Measurements from ENCODE around the gene NFATC4. TPM values are rescaled to one million over a fixed set of nuclear protein-coding genes. Genes with fewer than 3 reads are reported as not detected.
"Not testable (repeated sequence)": the region's sequence is repeated elsewhere in the genome, so short reads cannot be mapped to it uniquely, and the experiment has no call there.

The NFATC4 gene
- total RNA-seq, 1 experiment from 2014 or later = 39.3 TPM

DNA sequence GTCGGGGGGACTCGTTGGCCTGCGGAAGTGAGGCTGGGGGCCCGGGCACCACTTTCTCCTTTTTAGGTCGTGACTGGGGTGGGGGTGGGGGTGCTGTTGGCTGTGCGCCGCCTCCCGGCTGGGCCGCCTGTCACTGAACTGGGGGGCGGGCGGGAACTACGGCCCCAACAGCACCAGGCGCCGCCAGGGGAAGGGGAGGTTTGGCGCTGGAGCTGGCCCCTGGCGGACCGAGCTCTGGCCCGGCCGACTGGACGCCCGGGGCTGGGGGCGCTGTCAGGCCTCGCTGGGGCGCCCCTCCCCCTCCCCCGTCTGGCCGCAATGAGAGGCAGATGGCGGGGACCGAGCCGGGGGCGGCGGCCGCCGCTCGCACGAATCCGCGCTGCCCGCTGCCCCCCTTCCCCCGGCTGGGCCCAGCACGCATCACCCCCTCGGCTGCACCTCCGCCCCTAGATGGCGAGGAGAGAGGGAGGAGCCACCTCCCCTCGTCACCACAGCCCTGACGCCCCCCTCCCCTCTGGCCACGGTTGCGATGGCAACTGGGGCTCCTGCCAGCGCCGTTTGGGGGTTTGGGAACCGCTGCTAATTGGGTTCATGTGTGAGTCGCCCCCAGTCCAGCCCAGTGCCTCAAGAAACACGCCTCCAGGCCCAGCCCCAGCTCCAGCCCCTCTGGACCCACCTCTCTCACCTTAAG, 723 bp downstream of the NFATC4 start:
- peak overlapping the region; percentile 67; the same call in 1 of the 2 replicates for H3K27ac ChIP-seq
- H3K4me1 ChIP-seq = peaks cover 3% of the 10 kb centered on the region
- no peaks in the 10 kb centered on the region for H3K9me3 ChIP-seq (replicated peaks)
- DNase-seq = peak; percentile 66 to 70
- H3K4me3 ChIP-seq = peak overlapping the region; percentile 93
- H3K36me3 ChIP-seq = peaks cover 9% of the 10 kb centered on the region
- no peaks in the 10 kb centered on the region for H3K27me3 ChIP-seq

DNA sequence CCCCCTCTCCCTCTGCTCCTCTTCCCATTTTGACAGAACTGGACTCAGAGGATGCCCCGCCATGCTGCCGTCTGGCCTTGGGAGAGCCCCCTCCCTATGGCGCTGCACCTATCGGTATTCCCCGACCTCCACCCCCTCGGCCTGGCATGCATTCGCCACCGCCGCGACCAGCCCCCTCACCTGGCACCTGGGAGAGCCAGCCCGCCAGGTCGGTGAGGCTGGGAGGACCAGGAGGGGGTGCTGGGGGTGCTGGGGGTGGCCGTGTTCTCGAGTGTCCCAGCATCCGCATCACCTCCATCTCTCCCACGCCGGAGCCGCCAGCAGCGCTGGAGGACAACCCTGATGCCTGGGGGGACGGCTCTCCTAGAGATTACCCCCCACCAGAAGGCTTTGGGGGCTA, 1.5 kb downstream of the NFATC4 start:
- no peak for DNase-seq
- peaks cover 3% of the 10 kb centered on the region for H3K4me1 ChIP-seq
- no peak overlapping the region for H3K27ac ChIP-seq
- H3K4me3 ChIP-seq = no peak overlapping the region
- peaks cover 9% of the 10 kb centered on the region for H3K36me3 ChIP-seq
- H3K27me3 ChIP-seq = no peaks in the 10 kb centered on the region
- no peaks in the 10 kb centered on the region for H3K9me3 ChIP-seq (replicated peaks)

DNA sequence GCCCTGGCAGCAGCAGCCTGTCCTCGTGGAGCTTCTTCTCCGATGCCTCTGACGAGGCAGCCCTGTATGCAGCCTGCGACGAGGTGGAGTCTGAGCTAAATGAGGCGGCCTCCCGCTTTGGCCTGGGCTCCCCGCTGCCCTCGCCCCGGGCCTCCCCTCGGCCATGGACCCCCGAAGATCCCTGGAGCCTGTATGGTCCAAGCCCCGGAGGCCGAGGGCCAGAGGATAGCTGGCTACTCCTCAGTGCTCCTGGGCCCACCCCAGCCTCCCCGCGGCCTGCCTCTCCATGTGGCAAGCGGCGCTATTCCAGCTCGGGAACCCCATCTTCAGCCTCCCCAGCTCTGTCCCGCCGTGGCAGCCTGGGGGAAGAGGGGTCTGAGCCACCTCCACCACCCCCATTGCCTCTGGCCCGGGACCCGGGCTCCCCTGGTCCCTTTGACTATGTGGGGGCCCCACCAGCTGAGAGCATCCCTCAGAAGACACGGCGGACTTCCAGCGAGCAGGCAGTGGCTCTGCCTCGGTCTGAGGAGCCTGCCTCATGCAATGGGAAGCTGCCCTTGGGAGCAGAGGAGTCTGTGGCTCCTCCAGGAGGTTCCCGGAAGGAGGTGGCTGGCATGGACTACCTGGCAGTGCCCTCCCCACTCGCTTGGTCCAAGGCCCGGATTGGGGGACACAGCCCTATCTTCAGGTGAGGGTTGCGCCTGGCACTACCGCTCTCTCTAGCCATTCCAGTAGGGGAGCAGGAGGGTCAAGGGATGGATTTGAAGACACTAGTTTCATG, 2.1 kb downstream of the NFATC4 start:
- H3K27ac ChIP-seq = no peak overlapping the region
- peaks cover 9% of the 10 kb centered on the region for H3K36me3 ChIP-seq
- no peak overlapping the region for H3K4me3 ChIP-seq
- H3K4me1 ChIP-seq = peaks cover 3% of the 10 kb centered on the region
- DNase-seq = no peak
- H3K9me3 ChIP-seq (replicated peaks) = no peaks in the 10 kb centered on the region
- no peaks in the 10 kb centered on the region for H3K27me3 ChIP-seq

DNA sequence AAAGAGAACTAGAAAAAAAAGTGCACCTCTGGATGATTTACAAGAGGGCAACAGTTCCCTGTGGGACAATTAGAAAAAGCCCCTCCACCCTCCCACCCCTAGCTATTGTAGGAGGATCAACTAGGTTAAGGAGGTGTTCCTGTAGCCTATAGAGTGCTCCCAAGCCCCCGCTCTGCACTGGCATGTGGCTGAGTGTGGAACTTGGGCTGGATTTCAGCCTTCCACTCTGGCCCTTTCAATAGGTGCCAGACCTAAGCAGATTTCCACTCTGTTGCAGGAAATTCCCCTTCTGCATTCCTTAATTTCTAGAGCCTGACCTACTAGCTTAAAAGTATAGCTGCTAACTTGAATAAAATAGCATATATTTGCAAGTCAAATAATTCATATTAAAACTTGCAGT, 2.8 kb downstream of the NFATC4 start:
- peaks cover 9% of the 10 kb centered on the region for H3K36me3 ChIP-seq
- H3K4me1 ChIP-seq = peaks cover 3% of the 10 kb centered on the region
- H3K4me3 ChIP-seq = no peak overlapping the region
- no peaks in the 10 kb centered on the region for H3K27me3 ChIP-seq
- no peaks in the 10 kb centered on the region for H3K9me3 ChIP-seq (replicated peaks)
- no peak for DNase-seq
- H3K27ac ChIP-seq = no peak overlapping the region

DNA sequence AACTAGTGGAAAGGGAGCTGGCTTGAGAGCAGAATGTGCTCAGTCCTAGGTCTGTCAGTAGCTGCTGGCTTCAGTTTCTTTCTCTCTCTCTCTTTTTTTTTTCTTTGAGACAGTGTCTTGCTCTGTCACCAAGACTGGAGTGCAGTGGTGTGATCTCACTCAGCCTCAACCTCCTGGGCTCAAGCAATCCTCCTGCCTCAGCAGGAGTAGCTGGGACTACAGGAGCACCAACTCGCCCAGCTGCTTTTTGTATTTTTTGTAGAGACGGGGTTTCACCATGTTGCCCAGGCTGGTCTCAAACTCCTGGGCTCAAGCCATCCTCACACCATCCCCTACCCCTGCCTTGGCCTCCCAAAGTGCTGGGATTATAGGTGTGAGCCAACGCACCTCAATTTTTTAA, 3.6 kb downstream of the NFATC4 start:
- not testable (repeated sequence) for H3K36me3 ChIP-seq; H3K4me1 ChIP-seq; H3K4me3 ChIP-seq; H3K9me3 ChIP-seq (replicated peaks); H3K27ac ChIP-seq; H3K27me3 ChIP-seq; DNase-seq

DNA sequence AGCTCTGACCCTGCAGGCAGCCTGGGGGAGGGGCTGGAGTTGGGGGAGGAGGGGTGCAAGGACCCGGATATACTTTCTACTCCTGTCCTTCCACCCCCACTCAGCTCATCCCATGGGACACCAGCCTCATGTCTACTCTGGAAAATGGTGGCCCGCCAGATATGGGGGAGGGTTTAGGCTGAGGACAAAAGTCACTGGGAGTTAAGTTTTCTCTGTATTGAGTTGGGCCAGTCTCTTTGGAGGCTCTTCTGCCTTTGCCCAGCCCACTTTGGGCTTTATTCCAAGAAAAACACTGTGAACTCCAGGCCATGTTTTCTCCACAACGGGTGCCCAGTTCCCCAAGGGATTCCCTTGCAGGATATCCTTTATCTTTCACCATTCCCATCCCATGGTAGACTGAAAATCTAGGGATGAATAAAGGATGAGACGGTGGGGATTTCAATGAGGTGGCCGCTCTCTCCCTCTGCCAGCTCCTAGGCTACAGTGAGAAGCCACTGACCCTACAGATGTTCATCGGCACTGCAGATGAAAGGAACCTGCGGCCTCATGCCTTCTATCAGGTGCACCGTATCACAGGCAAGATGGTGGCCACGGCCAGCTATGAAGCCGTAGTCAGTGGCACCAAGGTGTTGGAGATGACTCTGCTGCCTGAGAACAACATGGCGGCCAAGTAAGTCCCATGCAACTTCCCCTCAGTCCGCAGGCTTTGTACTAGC, 4.9 kb downstream of the NFATC4 start:
- no peak overlapping the region for H3K27ac ChIP-seq
- peaks cover 3% of the 10 kb centered on the region for H3K4me1 ChIP-seq
- peak; percentile 29 to 54 for DNase-seq
- no peak overlapping the region for H3K4me3 ChIP-seq
- peaks cover 14% of the 10 kb centered on the region for H3K36me3 ChIP-seq
- H3K27me3 ChIP-seq = no peaks in the 10 kb centered on the region
- no peaks in the 10 kb centered on the region for H3K9me3 ChIP-seq (replicated peaks)

DNA sequence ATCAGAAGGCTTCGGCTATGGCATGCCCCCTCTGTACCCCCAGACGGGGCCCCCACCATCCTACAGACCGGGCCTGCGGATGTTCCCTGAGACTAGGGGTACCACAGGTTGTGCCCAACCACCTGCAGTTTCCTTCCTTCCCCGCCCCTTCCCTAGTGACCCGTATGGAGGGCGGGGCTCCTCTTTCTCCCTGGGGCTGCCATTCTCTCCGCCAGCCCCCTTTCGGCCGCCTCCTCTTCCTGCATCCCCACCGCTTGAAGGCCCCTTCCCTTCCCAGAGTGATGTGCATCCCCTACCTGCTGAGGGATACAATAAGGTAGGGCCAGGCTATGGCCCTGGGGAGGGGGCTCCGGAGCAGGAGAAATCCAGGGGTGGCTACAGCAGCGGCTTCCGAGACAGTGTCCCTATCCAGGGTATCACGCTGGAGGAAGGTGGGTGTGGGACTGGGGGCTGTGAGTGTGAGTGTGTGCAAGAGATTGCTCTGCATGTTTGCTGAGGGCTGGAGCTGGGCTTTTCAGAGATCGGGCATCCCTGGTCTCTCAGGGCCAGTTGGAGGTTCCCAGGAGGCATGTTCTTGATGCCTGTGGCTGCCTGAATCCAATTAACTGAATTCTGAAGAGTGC, 8.6 kb downstream of the NFATC4 start:
- H3K27ac ChIP-seq = no peak overlapping the region
- H3K36me3 ChIP-seq = peaks cover 14% of the 10 kb centered on the region
- DNase-seq = no peak
- no peaks in the 10 kb centered on the region; the same call in 1 of the 2 replicates for H3K4me1 ChIP-seq
- no peak overlapping the region for H3K4me3 ChIP-seq
- H3K27me3 ChIP-seq = no peaks in the 10 kb centered on the region
- H3K9me3 ChIP-seq (replicated peaks) = no peaks in the 10 kb centered on the region

DNA sequence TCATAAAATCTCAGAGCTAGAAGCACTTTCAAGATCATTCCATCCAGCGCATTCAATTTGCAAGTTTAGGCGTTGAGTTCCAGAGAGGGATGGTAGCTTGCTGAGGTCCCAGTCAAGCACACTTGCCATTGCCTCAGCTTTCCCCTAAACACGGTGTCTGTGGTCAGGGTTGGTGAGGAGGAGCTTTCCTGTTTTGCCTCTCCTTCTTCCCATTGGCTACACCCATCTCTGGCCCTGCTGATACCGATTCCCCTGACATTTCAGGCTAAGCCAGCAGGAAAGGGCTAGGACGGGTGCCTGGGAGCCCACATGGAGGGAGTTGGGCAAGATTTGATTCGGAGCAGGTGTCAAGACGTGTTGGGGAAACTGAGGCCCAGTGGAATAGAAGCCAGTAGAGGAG, 9.1 kb downstream of the NFATC4 start:
- no peak for DNase-seq
- no peaks in the 10 kb centered on the region for H3K27me3 ChIP-seq
- H3K9me3 ChIP-seq (replicated peaks) = no peaks in the 10 kb centered on the region
- H3K36me3 ChIP-seq = peaks cover 14% of the 10 kb centered on the region
- no peak overlapping the region for H3K27ac ChIP-seq
- H3K4me3 ChIP-seq = no peak overlapping the region
- H3K4me1 ChIP-seq = no peaks in the 10 kb centered on the region; the same call in 1 of the 2 replicates

DNA sequence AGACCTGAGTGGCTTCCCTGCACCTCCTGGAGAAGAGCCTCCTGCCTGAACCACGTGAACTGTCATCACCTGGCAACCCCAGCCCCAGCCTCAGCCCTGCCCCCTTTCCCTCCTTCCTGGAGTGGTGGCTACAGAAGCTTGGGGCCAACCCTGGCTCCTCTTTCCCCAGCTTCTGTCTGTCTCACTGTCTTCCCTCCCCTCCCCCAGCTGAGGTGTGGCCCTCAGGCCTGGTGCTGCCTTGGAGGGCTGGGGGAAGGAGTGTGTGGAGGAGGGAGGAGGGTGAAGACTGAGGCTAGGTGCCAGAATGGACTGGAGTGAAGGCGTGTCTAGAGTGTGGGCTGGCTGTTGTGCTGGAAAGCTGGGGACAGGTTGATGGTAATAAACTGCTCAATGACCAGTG, 9.7 kb downstream of the NFATC4 start:
- H3K27ac ChIP-seq = no peak overlapping the region
- H3K9me3 ChIP-seq (replicated peaks) = no peaks in the 10 kb centered on the region
- no peaks in the 10 kb centered on the region; the same call in 1 of the 2 replicates for H3K4me1 ChIP-seq
- no peak for DNase-seq
- no peaks in the 10 kb centered on the region for H3K27me3 ChIP-seq
- H3K4me3 ChIP-seq = no peak overlapping the region
- peaks cover 14% of the 10 kb centered on the region for H3K36me3 ChIP-seq

DNA sequence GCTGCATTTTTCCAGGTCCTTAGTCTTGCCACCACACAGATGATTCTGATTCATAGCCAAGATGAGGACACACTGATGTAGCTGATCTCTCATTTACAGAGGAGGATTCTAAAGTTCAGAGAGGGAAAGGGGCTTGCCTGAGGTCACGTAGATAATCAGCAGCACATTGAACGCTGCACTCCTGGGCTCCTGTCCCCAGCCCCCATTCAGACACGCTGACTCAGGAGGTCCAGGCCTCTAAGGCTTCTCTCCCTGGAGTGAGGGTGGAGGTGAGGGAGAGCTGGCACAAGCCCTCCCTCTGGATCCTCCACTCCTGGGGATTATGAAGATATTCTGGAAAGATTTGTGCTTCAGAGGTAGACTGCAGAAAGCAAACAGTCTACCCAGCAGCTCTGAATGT, 10.3 kb downstream of the NFATC4 start:
- DNase-seq = no peak
- Histone ChIP-seq H3K36me3 (peaks cover 9% of the 10 kb centered on the region), H3K4me1 (no peaks in the 10 kb centered on the region), H3K4me3 (no peak overlapping the region), H3K27ac (no peak overlapping the region), H3K27me3 (no peaks in the 10 kb centered on the region), H3K9me3 (replicated peaks) (no peaks in the 10 kb centered on the region)

DNA sequence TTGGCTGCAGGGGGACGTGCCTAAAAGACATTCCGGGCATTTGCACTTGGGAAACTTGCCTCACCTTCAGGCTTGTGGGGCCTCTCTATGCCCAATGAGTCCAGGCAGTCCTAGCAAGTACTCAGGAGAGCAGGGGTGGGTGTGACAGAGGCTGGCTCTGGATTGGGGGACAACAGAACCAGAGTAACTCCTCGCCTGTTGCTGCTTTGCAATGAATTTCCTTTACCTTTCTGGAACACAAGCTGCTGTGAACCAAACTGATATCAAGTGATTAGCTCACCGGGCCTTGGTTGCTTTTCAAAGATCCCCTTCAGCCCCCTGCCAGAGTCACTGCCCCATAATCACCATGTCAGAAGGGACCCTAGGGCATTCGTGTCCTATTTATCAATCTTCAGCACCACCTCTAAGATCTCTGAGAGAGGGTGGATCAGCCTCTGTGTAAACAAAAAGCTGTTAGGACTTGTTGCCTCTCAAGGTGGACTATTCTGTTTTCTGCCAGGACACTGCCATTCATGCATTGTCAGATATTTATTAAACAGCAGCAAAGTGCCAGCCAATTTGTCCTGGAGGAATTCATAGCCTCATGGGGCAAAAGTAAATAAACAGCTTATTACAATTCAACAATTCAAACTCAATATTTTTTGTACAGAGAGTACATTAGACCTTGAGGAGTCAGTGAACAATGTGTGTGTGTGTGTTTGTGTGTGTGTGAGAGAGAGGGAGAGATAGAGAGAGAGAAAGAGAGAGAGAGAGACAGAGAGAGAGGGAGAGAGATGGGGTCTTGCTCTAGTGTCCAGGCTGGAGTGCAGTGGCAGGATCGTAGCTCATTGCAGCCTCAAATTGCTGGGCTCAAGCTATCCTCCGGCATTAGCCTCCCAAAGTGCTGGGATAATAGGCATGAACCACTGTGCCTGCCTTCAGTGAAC, 11.3 kb downstream of the NFATC4 start:
- H3K4me3 ChIP-seq = no peak overlapping the region
- no peak for DNase-seq
- no peak overlapping the region for H3K27ac ChIP-seq
- H3K9me3 ChIP-seq (replicated peaks) = no peaks in the 10 kb centered on the region
- H3K4me1 ChIP-seq = no peaks in the 10 kb centered on the region
- H3K27me3 ChIP-seq = no peaks in the 10 kb centered on the region
- peaks cover 5% of the 10 kb centered on the region for H3K36me3 ChIP-seq

DNA sequence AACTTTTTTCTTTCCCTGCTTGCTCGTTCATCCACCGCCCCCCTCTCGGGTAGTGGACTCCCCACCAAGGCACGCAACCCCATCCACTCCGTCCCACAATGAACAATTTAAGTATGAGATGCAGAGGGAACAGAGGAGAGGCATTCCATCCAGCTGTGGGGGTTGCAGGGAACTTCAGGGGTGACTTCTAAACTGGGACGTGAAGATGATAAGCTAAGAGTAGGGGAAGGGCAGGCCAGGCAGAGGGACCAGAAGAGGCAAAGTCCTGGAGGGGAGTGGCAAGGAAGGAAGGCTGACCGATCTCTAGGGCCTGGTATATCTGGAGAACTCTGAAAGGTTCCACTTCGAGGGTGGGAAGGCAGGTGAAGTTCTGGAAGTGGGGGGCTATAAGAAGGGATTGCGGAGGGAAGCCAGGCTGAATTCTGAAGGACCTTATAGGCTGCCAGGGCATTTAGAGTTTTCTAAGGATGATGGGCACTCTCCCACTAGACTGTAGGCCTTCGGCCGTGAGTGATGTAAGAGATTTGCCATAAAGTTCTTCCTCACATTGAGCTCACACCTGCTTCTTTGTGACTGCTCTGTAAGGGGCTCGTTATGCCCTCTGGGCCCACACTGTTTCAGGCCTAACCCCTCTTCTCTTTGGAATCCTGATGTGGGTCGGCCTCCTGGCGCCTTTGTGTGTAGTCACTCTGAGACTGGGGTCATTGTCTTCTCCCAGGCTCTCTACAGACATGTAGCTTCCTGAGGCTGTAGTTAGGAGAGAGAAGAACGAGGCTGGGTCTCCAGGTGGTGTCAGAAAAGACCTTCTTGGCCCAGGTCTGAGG, 12.1 kb downstream of the NFATC4 start:
- no peaks in the 10 kb centered on the region for H3K9me3 ChIP-seq (replicated peaks)
- H3K27me3 ChIP-seq = no peaks in the 10 kb centered on the region
- no peak overlapping the region for H3K27ac ChIP-seq
- no peaks in the 10 kb centered on the region for H3K4me1 ChIP-seq
- H3K4me3 ChIP-seq = no peak overlapping the region
- H3K36me3 ChIP-seq = peaks cover 5% of the 10 kb centered on the region
- no peak for DNase-seq

DNA sequence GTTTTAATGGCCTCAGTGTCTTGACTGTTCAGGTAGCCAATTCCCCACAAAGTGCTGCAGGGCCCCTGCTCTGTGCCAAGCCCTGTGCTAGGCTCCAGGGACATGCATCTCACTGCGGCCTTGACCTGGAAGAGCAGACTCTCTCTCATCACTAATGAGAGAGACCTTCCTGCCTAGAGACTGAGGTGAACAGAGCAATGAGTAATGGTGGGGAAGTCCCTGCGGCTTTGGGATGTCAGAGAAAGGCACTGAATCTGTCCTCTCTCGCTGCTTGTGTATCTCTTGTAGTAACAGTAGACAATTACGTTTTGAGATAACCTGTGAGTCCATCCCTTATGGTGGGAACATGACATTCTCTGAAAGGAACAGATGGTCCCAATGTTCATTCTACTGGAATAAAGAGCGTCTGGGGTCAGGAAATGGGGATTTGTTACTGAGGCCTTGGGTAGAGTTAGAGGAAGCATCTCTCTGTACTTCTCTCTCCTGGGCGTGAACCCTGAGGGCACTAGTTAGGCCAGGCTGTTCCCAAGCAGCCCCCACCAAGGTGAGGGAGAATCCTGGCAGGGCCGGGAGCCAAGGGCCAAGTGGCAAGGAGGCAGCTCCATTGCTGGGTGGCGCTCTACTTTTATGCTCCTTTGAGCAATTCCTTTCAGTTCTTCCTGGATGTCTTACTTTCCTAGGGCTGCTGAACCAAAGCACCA, 13.5 kb downstream of the NFATC4 start:
- H3K4me1 ChIP-seq = no peaks in the 10 kb centered on the region
- no peaks in the 10 kb centered on the region for H3K9me3 ChIP-seq (replicated peaks)
- no peaks in the 10 kb centered on the region for H3K27me3 ChIP-seq
- no peak overlapping the region for H3K4me3 ChIP-seq
- no peak for DNase-seq
- no peak overlapping the region for H3K27ac ChIP-seq
- peaks cover 5% of the 10 kb centered on the region for H3K36me3 ChIP-seq
